ENCODE data around the gene LRRC38. TPM values are rescaled to one million over a fixed set of nuclear protein-coding genes. Genes with fewer than 3 reads are reported as not detected.
"Not testable (repeated sequence)": the region's sequence is repeated elsewhere in the genome, so short reads cannot be mapped to it uniquely, and the experiment has no call there.

Gene LRRC38
- total RNA-seq, 1 donor from 2014 or later, result not detected

DNA sequence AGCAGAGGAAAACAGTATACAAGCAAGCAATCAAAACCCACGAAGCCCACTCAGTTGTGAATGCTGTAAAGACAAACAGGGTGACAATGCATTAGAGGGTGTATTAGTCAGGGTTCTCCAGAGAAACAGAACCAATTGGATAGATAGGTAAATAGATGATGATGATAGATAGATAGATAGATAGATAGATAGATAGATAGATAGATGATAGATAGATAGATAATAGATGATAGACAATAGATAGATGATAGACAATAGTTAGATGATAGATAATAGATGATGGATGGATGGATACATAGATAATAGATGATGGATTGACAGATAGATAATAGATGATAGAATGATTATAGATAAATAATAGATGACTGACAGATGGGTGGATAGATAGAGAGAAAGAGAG is 48.3 kb downstream of the LRRC38 start:
- no peak for DNase-seq (ENCODE audit: low spot score)

DNA sequence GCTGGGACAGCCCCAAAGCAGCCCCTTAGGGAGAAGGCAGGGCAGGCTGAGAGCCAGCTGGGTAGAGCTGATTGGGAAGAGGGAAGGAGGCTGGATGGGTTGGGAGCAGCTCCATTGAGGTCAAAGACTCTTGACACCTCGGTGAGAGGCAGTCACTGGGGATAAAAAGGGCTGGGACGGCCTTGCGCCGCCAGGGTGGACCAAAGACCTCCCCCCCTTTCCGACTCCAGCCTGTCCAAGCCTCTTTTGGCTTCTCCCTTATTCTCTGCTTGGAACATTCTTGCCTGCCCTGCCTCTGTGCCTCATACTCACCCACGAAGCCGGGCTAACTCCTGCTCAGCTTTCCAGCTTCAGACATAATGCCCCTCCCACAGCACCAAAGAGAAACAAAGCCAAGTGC is 51.1 kb downstream of the LRRC38 start:
- no peak for DNase-seq (ENCODE audit: low spot score)

DNA sequence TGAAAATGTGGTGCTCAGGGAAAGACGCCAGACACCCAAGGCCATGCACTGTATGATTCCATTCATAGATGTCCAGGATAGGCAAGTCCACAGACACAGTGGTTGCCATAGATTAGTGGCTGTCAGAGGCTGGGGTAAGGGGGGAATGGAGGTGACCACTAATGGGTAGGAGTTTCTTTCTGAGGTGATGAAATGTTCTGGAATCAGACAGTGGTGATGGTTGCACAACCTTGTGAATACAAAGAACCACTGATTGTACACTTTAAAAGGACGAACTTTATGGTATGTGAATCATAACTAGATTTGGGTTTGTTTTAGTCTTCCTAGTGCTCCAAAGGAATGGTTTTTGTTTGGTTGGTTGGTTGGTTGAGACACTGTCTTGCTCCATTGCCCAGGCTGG is 51.8 kb downstream of the LRRC38 start:
- DNase-seq (ENCODE audit: low spot score), result no peak

DNA sequence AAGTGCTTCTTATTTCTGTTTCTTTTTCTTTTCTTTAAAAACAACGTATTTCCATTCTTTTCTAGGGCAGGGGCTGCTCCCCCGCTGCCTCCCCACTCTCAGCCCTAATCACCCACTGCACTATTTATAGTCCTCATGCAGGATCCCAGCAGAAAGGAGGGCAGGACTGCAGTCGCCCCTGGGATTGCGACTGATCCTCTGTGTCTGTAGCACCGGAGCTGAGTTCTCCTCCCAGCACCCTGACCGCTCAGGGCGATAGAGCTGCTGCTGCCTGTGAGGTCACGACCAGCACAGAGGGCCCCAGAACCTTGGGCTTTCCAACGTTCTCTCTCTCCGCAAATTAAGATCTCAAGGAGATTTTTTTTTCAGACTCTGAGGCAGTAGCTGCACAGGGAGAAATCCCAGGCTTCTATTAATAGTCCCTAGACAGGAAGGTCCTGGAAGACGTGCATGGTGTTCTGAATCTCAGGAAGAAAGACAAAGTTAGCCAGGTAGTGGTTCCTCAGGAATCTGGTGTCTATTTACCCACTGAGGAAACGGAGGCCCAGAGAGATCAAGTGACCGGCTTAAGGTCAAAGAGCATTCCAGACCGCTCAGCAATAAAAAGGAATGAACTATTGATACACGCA is 56.8 kb downstream of the LRRC38 start:
- no peak for DNase-seq (ENCODE audit: low spot score)

DNA sequence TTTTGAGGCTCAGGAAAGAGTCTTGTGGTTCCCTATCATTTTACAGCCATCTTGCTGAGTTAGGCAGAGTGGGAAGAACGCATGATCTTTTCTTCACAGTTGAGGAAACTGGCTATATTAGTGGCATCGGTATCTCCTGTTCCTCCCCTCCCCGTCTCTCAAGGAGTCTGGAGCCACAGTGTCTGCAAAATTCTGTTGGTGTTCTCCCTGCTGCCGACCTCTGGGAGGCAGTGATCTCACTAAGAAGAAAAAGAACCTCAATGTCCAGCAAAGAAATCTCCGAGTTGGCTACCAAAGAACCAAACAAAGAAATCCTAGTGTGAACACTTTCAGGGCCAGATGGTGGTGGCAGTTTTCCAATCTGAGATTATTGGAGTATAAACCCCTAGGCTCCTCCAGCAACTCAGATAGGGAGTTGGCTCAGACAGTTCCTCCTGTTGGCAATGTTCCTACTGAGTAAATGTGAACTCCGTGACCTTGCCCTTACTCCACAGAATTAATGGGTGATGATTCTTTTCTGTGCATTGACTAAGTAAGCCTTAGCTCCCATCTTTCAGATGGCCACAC is 62.3 kb downstream of the LRRC38 start:
- DNase-seq (ENCODE audit: low spot score), result no peak

DNA sequence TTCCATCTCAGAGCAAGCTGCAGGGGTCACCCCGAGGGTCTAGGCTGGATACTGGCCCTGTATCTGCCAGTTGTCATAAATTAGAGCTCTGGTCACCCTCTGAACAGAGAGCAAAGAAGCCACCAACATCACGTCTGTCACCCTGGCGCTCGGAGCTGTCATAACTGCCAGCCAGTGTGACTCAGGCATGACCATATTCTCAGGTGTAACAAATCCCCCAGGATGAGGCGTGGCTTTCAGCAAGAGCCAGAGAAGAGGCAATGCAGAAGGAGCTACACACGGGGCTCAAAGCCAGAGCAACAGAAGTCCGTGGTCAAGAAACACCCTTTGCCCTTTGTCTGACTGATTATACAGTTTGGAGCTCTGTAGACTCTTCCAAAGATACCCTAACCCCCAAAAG is 63.6 kb downstream of the LRRC38 start:
- no peak for DNase-seq (ENCODE audit: low spot score)

DNA sequence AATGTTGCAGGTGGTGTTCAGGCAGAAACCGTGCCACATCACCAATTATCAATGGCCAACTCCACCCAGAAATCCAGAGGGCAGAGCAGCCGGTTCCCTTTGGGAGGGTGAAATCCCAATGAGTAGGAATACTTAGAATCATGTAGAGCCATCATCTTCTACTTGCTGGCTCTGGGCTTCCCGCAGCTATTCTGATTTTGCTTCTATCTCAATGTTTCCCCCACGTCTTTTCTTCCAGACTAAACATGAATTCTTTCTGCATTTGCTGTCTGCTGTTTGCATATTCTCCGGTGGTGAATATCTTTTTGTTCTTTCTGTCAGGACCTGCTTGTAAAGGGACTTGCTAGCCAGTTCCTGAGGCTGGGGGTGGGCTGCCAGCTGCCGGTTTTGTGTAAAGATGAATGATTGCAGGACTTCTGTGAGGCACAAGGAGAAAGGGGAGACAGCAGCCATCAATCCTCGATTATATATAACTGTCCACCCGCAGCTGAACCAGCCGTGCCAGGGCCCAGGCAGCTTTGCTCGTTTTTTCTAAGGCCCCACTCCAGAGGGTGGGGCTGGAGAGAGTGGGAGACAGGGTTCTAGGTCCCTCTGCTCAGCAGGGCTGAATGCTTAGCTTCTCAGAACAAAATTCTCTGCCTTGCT is 70.3 kb downstream of the LRRC38 start:
- no peak for DNase-seq (ENCODE audit: low spot score)

DNA sequence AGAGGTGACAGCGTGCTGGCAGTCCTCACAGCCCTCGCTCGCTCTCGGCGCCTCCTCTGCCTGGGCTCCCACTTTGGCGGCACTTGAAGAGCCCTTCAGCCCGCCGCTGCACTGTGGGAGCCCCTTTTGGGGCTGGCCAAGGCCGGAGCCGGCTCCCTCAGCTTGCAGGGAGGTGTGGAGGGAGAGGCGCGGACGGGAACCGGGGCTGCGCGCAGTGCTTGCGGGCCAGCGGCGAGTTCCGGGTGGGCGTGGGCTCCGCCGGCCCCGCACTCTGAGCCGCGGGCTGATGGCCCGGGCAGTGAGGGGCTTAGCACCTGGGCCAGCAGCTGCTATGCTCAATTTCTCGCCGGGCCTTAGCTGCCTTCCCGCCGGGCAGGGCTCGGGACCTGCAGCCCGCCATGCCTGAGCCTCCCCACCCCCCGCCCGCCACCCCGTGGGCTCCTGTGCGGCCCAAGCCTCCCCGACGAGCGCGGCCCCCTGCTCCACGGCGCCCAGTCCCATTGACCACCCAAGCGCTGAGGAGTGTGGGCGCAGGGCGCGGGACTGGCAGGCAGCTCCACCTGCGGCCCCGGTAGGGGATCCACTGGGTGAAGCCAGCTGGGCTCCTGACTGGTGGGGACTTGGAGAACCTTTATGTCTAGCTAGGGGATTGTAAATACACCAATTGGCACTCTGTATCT is 74.6 kb downstream of the LRRC38 start:
- DNase-seq (ENCODE audit: low spot score), result not testable (repeated sequence)

DNA sequence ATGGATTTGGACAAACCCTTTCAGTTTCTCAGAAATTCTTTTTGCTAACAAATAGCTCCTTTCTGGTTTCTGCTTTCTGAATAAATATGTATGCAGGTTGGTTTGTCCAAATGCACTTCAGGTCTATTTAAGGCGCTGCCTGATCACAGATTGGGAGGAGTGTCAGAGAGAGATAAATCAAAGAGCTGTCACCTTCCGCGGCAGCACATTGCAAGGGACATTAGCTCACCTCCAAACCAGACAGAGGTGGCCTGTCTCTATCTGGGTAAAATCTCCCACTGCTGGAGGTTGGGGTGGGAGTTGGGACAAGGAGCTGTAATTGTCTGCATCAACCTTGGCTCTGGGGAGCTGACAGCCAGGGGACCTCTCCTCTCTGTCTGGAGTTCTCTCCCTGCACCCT is 78.3 kb downstream of the LRRC38 start:
- DNase-seq (ENCODE audit: low spot score), result no peak

DNA sequence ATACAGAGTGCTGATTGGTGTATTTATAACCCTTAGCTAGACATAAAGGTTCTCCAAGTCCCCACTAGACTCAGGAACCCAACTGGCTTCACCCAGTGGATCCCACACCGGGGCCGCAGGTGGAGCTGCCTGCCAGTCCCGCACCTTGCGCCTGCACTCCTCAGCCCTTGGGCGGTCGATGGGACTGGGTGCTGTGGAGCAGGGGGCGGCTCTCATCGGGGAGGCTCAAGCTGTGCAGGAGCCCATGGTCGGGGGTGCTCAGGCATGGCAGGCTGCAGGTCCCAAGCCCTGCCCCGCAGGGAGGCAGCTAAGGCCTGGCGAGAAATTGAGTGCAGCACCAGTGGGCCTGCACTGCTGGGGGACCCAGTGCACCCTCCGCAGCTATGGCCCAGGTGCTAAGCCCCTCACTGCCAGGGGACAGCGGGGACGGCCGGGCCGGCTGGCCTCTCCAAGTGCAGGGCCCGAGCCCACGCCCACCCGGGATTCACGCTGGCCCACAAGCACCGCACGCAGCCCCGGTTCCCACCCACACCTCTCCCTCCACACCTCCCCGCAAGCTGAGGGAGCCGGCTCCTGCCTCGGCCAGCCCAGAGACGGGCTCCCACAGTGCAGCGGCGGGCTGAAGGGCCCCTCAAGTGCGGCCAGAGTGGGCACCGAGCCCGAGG is 80.0 kb downstream of the LRRC38 start:
- not testable (repeated sequence) for DNase-seq (ENCODE audit: low spot score)

DNA sequence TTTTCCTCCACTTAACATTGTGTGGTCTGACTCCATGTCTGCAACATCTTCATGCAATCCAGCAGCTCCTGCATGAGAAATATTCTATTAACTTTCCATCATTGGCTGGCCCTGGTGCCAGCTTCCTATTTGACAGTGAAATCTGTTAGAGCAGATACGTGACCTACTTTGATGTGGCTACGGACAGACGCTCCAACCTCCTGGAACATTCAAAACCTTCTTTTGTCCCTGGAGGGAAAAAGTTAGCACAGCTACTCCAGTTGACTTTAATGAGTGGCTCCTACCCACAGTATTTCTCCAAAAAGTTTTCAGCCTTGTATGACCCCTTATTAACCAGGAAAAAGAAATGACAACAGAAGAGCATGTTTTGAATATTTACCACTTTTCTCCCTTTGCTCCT is 81.6 kb downstream of the LRRC38 start:
- DNase-seq (ENCODE audit: low spot score), result no peak

DNA sequence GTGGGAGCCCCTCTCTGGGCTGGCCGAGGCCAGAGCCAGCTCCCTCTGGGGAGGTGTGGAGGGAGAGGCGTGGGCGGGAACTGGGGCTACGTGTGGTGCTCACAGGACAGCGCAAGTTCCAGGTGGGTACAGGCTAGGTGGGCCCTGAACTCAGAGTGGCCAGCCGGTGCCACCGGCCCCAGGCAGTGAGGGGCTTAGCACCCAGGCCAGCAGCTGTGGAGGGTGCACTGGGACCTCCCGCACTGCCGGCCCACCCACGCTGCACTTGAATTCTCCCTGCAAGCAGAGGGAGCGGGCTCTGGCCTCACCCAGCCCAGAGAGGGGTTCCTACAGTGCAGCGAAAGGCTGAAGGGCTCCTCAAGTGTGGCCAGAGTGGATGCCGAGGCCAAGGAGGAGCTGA is 83.3 kb downstream of the LRRC38 start:
- DNase-seq (ENCODE audit: low spot score), result no peak

Other genes with a start within 250 kb of the LRRC38 start
- not detected for gene PRAMEF8, start 228.9 kb downstream of the LRRC38 start, total RNA-seq
- gene PRAMEF33, start 210.5 kb downstream of the LRRC38 start, total RNA-seq, result not detected
- not detected for gene PRAMEF15, start 198.4 kb downstream of the LRRC38 start, total RNA-seq
- gene PRAMEF14, start 166.9 kb downstream of the LRRC38 start, total RNA-seq, result not detected
- not detected for gene PRAMEF19, start 142.1 kb downstream of the LRRC38 start, total RNA-seq
- not detected for gene PRAMEF17, start 124.4 kb downstream of the LRRC38 start, total RNA-seq
- not detected for gene PRAMEF20, start 103.6 kb downstream of the LRRC38 start, total RNA-seq
- 66.3 TPM for gene PDPN, start 69.8 kb upstream of the LRRC38 start, total RNA-seq
- gene PRDM2, start 186.2 kb upstream of the LRRC38 start, total RNA-seq, result 38.1 TPM

Data from mesenteric fat pad (tissue), 1 donor.